Activated CD8-positive, alpha-beta memory T cell treated with anti-CD3 and anti-CD28 coated beads for 48 hours (primary cell): ENCODE measurements around the gene HHLA2.
"Not testable (repeated sequence)": the region's sequence is repeated elsewhere in the genome, so short reads cannot be mapped to it uniquely, and the experiment has no call there.

Experiments used
- DNase-seq, 3 experiments: peaks; one replicate each; pipeline ENCODE4 v3.0.0-alpha.2; 2020; ENCODE audit warnings: low read depth in 2 of 3, low spot score in 2 of 3

HHLA2 gene

GRCh38 chr3:108341911-108342310 is 45.6 kb downstream of the HHLA2 start:
- no peak for DNase-seq

DNA sequence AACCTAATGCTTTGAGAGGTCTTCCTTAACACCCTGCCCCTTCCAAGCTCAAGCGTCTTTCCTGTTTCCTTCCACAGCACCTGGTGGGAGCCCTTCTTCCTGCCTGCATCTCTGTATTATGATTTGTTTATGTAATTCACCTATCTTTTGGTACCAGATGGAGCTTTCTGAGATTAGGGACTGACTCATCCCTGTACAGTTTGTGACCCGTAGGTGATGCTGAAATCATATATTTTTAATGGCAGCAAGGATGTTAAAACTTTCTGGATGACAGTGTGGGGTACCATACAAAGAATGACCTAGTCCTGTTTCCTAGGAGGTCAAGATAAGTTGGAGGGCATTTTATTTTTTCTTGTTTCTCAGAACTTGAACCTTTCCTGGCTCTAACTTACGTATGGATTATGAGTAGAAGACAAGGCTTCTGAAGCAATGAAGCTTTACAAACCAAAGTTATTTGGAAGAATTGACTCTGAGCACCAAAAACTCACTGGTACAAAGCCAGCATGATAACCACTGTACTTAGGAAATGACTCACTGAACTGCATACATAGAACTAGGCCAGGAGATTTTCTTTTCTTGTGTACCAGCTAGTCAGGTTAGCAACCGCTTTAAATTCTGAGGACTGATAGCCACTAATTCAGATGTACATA is 46.6 kb downstream of the HHLA2 start:
- DNase-seq = no peak

GRCh38 chr3:108343491-108343890 is 47.1 kb downstream of the HHLA2 start:
- no peak for DNase-seq

DNA sequence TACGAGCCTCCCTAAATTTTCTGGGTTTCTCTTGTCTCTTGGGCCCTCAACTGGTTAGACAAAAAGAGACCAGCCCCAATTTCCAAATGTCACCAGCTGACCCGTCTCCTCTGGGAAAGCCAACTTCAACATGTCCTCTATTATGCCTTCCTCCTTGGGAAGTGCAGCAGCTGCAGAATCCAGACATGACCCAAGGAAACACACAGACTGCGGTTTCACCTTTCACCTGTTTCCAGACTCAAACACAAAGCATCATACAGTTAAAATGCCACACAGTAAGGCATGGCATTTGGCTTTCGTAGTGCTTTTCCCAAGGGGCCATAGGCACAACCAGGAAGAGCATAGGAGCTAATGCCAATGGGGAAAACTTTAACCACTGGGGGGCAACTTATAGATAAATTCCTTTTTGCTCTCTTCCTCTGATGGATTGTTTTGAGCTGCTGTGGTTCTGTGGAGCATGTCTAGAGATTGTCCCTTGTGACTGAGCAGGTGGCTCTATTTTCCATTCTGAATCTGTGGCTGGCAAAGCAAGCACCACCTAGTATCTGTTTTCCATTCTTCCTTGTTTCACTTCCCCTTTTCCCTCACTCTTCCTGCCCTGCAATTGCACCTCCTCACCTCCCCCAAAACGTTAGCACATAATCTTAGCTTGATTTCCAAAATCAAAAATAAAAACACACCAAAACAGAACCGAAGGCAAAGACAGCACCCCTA is 49.3 kb downstream of the HHLA2 start:
- no peak for DNase-seq

- no peak for DNase-seq
Observed at GRCh38 chr3:108346301-108347227, 50.2 kb downstream of the HHLA2 start.

GRCh38 chr3:108352176-108352575 is 55.8 kb downstream of the HHLA2 start:
- no peak for DNase-seq

DNA sequence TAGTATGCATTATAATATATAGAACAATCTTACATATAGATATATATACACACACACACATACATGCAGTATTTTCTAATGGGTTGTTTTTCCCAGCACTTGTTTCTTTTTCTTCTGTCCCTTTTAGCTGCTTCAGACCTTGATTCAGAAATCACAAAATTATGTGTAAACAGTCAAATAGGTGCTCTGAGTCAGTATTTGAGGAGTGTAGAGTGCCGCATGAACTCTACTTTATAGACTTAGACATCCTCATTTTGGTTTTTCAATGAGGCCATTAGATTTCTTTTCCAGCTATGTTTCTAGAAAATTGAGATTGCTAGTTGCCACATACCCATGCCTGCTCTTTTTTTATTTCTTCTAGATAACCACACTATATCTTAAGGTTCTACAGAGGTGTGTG is 58.2 kb downstream of the HHLA2 start:
- DNase-seq = no peak

- no peak for DNase-seq
Observed at GRCh38 chr3:108357042-108357441, 60.7 kb downstream of the HHLA2 start.

DNA sequence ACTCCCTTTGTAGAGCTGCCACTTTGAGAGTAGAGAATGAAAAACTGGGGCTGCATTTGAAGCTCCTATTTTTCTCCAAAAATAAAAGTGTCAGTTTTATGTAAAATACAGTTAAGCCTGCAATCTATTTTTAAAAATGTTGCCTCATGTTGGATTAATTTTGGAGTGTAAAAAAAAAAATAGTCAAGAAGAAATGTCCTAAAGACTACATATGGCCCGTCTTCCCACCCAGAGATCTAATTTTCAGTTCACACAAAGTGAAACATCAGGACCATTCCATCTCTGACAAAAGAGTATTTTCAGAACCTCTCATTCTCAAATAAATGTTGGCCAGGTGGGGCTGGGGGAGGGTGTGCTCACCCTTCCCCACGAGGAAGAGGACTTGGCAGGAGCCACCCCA is 62.7 kb downstream of the HHLA2 start:
- no peak for DNase-seq

DNA sequence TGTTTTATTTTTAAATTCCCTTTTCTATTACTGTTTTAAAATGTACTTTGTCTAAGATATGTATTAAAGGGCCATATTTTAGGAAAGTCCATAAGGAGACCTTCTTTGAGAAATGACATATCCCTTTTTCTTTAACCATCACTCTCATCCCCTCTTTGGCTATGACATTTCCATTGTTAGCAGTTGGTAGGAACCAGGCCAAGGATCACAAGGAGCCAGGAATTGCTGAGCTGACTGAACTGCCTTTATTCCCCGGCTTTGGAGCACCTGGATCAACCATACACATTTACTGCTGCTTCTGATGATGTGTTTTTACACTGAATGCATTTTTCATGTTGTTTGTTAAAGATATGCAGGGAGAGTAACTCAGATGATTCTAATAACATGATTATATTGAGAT is 79.7 kb downstream of the HHLA2 start:
- no peak for DNase-seq

DNA sequence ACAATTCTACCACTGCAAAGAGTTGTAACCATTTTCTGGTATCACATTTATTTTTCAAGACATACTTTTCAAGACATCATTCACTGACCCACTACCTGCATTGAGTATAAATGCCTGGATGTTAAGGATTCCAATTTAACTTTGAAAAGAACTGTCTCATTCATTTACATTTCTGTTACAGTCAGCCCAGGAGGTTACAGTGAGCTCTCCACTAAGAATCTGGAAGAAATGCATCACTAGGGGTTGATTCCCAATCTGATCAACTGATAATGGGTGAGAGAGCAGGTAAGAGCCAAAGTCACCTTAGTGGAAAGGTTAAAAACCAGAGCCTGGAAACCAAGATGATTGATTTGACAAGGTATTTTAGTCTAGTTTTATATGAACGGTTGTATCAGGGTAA is 81.0 kb downstream of the HHLA2 start:
- DNase-seq = no peak

DNA sequence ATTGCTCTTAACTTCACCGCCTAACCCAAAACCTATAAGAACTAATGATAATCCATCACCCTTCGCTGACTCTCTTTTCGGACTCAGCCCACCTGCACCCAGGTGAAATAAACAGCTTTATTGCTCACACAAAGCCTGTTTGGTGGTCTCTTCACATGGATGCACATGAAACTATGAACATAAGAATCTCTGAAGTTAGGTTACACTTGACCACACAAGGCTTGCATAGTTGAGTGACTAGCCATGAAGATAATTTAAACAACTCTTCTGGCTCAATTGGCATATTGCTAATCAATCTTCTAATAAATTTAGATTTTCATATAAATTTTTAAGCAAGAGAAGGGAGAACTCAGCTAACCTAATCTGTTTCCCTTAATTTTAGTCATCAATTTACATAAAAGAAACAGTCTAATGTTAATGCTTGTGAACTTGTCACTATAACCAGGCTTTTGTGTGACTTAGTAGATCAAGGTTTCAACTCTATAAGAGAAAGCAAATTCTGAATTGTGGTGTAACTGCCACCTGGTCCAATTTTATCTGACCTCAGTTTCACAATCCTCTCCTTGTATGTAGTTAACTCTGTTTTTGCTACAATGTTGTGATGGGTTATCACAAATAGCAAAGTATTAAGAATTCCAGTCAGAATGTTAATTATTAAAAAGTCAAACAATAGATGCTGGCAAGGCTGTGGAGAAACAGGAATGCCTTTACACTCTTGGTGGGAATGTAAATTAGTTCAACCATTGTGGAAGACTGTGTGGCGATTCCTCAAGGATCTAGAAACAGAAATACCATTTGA is 82.0 kb downstream of the HHLA2 start:
- no peak for DNase-seq

GRCh38 chr3:108378952-108379342 is 82.6 kb downstream of the HHLA2 start:
- DNase-seq = not testable (repeated sequence)

DNA sequence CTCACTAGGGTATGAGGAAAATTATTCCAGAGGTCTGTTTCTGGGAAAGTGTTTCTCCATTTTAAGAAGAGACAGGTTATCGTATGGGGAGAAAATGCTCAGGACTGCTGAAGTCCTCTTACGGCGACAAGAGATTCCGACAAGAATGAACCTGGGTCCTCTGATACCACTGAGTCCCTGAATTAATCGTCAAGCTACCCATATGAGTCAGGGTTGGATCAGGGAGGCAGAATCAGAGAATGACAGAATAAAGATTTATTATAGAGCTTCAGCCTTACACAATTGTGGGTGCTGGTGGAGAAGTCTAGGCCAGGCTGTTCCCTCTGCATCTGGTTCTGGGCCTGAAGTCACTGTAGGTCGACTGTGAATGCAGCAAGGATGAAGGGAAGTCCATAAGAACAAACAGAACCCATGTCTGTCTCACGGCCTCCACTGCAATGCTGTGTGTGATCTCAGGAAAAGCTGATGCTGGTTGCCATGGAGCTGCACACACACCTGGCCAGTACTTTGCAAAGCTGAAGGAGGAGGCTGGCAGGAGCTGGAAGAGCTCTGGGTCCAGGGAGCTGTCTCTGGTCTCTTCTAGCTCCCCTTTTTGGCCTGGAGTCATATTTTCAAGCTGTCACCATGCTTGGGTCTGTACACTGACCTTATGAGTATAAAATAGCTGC is 83.9 kb downstream of the HHLA2 start:
- no peak for DNase-seq

GRCh38 chr3:108381529-108382140 is 85.3 kb downstream of the HHLA2 start:
- no peak for DNase-seq

DNA sequence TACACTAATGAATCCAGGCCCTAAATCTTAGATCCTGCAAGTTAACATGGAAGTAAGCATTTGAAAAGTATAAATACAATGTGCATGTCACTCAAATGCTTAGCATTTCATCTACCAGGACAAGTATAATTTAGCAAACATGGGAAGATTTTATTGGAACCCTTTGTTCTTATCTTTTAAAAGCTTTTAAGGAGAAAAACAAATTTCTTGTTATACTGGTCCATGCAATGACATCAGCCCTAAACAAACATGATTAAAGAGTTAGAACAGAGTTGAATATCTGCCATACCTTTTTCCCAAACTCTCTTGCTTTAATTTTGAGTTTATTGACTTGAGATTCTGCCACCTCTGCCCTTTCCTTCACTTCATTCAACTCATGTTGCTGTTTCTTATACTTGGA is 87.0 kb downstream of the HHLA2 start:
- no peak for DNase-seq

DNA sequence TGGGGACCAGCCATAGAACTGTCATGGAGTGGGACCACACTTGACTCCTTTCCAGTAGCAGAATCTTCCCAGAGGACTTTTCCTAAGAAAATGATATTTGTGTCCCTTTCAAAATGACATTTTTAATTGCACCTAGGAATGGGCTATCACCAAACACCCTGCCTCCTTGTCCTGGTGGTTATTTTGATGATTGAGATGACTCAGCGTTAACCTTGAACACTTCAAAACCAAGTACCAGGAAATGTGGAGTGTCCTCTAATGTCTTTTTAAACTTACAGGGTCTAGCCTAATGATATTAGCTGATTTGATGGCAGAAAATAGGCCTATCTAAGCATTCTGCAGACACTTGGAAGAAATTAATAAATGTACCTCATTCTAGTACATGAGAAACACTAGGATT is 90.7 kb downstream of the HHLA2 start:
- no peak for DNase-seq

DNA sequence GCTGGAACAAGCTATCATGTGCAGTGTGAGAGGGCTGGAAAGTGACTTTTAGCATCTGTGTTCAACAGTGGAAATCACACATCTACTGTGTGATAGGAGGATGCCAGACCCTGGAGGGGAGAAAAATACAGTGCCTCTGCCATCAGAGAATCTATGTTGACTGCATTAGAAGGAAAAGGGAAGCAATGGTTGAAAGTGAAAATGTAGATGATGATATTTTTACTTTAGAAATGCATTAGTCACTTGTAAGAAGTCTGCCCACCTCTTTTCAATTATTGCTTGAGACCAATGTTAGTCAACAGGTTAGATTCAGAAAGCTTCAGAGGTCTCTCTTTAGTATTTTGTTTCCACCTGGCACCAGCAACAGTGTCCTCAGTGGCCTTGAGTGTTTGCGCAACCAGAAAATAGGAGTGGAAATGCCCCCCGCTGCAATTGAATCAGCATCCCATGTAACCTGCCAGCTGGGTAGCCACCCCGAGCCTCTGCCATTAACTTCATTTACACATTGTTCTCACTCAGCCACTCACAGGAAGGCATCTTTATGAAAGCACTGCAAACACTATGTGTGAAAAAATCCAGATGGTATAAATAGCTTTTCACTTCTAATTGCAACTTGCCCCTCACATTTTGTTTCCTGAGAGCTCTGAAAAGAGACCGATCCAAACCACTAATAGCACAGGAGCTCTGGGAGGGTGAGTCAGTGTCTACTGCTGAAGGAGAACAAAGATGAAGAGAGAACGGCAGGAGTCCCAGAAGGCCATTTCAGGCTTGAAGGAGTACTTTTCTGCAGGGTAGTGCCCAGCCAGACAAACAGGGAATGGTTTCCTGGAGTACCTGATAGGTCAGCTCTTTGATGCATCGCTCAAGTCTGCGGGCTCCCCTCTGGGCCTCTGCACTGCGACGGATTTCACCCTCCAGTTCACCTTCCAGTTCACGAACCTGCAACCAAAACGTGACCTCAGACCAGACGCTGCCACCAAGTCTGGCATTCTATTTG is 92.1 kb downstream of the HHLA2 start:
- no peak for DNase-seq

DNA sequence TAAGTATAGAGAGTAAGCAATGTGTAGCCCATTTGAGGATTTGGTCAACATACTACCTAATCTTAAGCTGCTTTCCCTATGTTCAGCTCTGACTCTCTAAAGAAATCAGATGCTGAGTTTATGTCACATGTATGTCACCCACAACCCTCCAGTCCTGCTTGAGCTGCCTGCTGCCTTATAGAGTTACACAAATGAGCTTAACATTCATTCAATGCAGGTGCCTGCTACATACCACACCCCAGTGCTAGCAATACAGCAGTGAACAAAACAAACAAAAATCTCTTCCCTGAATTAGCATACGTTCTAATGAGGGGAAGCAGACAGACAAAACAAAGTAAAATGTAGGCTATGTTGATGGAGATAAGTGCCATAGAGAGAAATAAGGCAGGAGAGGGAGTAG is 93.0 kb downstream of the HHLA2 start:
- no peak for DNase-seq
